ENCODE measurements around the gene CHRNA4.

Gene CHRNA4

GRCh38 chr20:63360850-63361518 lies at the start of gene CHRNA4:
TSS of gene CHRNA4 (minus strand) at chr20:63361349. CDS start at chr20:63361165, 184 bp downstream.
- DNase-seq: no peak

GRCh38 chr20:63409834-63410435 lies 48.8 kb upstream of the CHRNA4 start:
- no peak for DNase-seq

GRCh38 chr20:63409066-63409833 lies 48.1 kb upstream of the CHRNA4 start:
- no peak for DNase-seq

GRCh38 chr20:63408684-63409046 lies 47.5 kb upstream of the CHRNA4 start:
- DNase-seq: no peak

- DNase-seq: no peak
Observed at GRCh38 chr20:63407928-63408683, 47.0 kb upstream of the CHRNA4 start.

GRCh38 chr20:63406617-63407245 lies 45.6 kb upstream of the CHRNA4 start:
- no peak for DNase-seq

GRCh38 chr20:63406011-63406410 lies 44.9 kb upstream of the CHRNA4 start:
- no peak for DNase-seq

GRCh38 chr20:63405102-63405730 lies 44.1 kb upstream of the CHRNA4 start:
- no peak for DNase-seq

GRCh38 chr20:63404129-63405085 lies 43.3 kb upstream of the CHRNA4 start:
- no peak for DNase-seq

GRCh38 chr20:63403403-63404105 lies 42.4 kb upstream of the CHRNA4 start:
- no peak for DNase-seq

GRCh38 chr20:63402860-63403220 lies 41.7 kb upstream of the CHRNA4 start:
- DNase-seq: no peak

GRCh38 chr20:63402181-63402859 lies 41.2 kb upstream of the CHRNA4 start:
- DNase-seq: no peak

GRCh38 chr20:63401384-63402110 lies 40.4 kb upstream of the CHRNA4 start:
- DNase-seq: no peak

GRCh38 chr20:63400486-63401210 lies 39.5 kb upstream of the CHRNA4 start:
- DNase-seq: no peak

- no peak for DNase-seq
Observed at GRCh38 chr20:63399596-63400375, 38.6 kb upstream of the CHRNA4 start.

- DNase-seq: no peak
Observed at GRCh38 chr20:63398744-63399514, 37.8 kb upstream of the CHRNA4 start.

GRCh38 chr20:63397946-63398450 lies 36.8 kb upstream of the CHRNA4 start:
- no peak for DNase-seq
